ENCODE results near the gene MORN2.

DNA sequence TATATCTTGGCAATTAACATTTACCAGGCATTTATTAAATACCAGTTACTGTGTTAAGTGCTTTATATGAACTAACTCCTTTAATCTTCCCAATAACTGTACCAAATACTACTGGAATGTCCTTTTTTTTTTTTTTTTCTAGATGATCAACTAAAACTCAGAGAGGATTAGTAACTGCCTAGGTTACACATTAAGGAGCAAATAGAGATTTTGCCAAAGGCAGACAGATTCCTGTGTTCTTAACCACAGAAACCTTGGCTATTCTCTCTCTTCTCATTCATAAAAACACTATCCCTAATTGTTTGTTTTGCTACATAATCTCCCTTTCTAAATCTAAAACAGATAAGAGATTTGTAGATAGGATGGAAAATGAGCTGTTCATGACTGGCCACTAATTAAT lies 13.3 kb upstream of the MORN2 start:
- TF ChIP-seq, protein P1, sequence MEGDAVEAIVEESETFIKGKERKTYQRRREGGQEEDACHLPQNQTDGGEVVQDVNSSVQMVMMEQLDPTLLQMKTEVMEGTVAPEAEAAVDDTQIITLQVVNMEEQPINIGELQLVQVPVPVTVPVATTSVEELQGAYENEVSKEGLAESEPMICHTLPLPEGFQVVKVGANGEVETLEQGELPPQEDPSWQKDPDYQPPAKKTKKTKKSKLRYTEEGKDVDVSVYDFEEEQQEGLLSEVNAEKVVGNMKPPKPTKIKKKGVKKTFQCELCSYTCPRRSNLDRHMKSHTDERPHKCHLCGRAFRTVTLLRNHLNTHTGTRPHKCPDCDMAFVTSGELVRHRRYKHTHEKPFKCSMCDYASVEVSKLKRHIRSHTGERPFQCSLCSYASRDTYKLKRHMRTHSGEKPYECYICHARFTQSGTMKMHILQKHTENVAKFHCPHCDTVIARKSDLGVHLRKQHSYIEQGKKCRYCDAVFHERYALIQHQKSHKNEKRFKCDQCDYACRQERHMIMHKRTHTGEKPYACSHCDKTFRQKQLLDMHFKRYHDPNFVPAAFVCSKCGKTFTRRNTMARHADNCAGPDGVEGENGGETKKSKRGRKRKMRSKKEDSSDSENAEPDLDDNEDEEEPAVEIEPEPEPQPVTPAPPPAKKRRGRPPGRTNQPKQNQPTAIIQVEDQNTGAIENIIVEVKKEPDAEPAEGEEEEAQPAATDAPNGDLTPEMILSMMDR (IDR thresholded peaks at IDR 0.05): no peak
- no peak for TF ChIP-seq POLR2A (IDR thresholded peaks at IDR 0.05)
